ENCODE data around the gene RASA2.

Gene RASA2

DNA sequence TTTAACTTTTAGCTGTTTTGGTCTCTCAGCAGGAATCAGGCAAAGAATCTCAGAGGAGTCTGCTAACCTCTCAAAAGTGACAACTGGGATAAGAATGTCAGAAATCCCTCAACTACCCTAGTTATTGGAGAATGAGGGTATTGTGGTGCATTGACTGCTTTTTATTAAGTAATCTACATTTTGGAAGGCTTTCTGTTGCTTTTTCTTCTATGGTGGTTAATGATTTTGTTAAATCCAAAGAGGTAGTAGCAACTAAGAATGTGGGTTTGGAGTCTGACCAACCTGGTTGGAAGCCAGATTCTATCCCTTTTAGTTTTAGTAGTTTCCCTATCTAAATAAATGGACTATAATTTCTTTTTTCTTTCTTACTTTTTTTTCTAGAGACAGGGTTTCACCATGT lies 156.6 kb downstream of the RASA2 start:
- no peak for DNase-seq (ENCODE audit: low read depth, low spot score)

DNA sequence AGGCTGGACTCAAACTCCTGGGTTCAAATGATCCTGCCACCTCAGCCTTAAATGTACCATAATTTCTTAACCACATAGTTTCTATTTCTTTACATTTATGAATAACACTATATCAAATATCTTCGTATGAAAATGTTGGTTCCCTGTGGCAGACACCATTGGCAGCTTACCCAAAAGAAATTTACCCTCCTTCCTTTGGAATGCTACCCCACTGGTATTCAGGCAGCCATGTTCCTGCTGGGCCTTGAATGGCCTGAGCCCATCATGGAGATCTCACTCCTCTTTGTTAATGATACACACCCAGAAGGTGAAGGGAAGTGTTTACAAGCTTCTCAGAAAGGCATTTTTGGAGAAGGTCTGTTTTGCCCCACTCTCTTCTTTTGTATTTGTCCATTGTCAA lies 157.0 kb downstream of the RASA2 start:
- DNase-seq (ENCODE audit: low read depth, low spot score): no peak

DNA sequence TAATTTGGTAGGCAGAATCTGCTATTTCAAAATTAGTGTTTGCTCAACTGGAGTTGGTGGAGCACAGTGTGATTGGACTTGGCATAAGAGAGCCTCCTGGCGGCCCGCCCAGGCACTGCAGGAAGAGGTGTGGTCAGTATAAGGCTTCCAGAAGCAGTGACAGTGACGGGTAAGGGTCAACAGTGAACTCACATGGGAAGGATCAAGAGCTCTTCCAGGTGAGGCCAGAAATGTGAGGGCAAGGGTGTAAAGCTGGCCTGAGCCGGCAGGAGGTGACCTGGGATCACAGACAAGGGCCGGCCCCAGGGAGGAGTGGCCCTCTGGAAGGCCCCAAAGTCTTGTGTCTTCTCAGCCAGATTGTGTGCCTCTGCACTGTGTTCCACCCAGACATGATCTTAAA lies 158.1 kb downstream of the RASA2 start:
- DNase-seq (ENCODE audit: low read depth, low spot score): no peak

DNA sequence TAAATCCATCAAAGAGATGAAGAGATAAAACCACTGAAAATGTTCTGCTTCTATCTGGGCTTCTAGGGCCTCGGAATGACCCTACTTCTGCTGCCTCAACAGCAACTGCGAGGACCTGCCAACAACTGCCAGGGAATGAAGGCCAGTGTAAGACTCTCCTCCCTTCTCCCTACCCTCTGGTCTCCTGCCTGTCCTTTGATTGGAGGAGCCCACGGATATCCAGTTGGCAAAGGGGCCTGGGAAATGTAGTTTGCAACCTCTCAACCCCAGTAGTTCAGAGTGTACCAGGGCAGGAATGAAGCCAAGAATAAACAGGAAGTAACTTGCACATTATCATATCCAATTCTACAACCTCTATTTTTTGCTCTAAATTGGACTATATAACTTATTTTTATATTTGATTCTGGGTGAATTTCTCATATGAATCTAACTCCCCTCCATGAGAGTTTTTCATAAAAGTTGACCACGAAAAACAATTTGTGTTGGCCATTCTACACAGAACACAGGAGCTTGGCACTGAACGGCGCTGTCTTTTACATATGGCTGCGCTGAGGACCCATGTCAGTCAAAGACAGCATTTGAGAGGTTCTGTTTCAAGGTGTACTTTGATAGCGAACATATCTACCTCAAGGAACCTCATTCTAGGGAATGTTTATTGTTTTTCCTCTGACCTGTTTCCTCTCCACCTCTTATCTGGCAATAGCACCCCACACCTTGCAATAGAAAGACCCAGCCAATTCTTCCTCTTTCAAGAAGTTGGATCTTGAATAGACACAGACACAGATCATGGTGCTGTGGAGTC lies 160.1 kb downstream of the RASA2 start:
- DNase-seq (ENCODE audit: low read depth, low spot score): no peak

DNA sequence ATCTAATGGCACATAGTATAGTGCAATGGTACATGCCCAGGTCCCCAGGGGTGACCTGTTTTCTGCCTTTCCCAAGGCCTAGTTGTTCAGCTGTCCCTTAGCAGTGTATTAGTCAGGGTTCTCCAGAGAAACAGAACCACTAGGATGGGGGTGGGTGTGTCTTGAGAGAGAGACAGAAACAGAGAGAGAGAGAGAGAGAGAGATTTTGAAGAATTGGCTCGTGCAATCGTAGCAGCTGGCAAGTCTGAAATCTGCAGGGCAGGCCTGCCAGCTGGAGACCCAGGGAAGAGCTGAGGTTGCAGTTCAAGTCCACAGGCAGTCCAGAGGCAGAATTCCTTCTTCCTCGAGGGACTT lies 160.7 kb downstream of the RASA2 start:
- DNase-seq (ENCODE audit: low read depth, low spot score): no peak

DNA sequence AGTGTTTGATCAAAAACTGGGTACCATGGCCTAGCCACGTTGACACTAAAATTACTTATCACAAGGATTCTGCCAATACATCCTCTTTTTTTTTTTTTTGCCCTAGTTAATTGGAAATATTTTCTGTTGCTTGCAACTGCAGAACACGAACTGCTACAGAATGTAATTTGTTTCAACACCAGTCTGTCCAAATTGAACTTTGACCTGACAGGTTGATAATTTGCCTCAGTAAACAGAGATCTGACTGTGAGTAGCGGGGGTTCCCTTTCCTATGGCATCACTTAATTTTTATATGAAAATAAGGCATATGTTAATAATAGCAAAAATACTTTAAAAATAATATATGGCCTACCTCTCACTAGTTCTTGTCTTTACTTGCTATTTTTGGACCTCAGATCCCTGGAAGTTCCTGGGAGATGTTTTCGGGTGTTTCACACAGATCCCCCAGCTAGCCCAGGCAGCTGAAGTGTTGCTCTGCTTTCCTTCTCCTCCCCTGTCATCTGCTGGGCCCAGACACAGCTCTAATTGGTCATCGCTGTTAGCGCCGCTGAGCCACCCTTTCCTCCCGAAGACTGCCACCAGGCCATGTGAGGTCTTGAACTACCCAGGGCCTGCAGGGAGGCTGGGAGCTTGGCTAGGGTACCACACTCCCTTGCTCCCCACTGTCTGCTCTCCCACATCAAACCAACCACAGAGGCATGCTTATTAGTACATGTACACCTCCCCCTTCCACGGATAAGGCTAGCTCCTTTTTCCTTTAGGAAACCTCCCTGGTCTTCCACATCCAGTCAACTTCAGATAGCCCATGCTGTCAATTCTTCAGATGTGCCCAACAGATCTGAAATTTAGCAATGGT lies 161.5 kb downstream of the RASA2 start:
- no peak for DNase-seq (ENCODE audit: low read depth, low spot score)

DNA sequence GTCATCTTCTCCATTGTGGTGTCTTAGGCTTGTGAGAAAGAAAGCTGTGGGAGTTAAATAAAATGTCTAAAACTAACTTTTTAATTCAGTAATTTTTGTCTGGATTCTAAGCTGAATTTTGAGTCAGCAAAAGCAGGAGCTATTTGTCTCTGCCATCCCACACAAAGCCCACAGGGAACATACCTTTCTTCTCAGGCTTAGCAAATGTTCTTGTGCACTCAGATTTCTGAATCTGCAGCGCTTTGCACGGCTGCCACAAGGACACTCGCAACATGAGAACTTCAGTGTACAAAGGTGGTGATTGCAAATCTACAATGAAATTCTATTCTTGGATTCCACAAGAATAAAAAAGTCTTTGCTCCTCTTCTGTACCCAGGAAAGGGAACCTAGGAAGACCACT lies 163.0 kb downstream of the RASA2 start:
- DNase-seq (ENCODE audit: low read depth, low spot score): no peak

DNA sequence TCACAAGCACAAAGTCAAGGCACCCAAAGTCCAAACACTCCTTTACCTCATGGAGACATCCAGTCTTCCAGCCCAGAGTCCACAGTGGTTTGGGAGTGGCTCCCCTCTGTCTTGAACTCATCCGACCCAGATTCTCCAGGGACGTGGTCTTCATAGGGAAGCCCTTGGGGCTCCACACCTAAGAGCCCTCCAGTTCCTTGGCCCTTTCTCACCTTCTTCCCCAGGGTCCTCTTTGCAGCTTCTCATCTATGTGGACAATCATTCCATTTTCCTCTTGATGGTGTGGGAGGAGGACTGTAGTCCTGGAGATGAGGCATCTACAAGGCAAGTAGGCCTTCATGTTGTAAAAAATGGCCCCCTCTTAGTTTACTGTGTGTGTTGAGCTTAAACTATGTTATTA lies 164.0 kb downstream of the RASA2 start:
- no peak for DNase-seq (ENCODE audit: low read depth, low spot score)

DNA sequence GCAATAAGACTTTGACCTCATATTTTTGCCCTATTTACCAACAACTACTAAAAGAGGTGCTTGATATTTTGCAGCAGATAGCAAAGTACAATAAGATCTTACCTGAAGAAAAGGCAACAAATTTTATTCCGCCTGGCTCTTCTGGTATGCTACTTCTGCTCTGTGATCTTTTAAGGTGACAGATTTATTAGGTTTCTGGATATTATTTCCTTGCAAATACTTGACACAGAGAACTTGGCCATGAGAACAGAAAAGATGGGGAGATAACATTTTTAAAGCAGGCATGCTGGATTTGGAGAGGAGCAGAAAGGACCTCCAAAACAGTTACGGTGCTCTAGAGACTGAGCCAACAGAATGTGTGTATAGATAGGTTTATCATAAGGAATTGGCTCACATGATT lies 164.6 kb downstream of the RASA2 start:
- no peak for DNase-seq (ENCODE audit: low read depth, low spot score)

DNA sequence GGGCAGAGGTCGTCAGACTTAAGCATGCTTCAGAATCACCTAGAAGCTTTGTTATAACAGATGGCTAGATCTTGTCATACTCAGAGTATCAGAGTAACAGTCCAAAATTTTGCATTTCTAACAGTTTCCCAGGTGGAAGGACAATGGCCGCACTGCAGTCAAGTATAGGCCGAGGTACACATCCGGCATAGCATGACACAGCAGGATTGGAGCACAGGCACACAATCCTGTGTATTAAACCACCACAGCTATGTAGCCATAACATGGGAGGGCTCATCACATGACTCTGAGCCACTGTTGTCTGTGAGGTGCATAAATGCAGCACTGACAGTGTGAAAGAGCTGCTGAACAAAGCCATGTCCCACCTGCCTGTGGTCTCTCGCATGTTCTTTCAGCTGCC lies 165.5 kb downstream of the RASA2 start:
- no peak for DNase-seq (ENCODE audit: low read depth, low spot score)

DNA sequence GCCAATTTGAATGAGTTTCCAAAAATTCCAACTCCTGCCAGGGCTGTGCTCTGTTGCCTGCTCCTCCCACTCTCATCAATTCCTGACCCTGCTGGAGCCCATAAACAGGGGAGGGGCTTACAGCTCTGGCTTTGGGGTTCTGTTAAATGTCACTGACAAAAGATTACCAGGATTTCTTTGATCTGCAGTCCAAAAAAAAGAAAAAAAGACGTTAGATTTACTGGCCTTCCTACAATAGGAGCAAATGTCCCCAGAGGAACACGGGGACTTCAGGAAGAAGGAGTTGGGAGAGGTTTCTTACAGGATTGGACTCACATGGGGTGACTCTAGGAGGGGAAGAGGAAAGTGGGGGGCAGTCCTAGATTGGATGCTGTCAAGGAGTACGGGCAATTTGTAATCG lies 167.0 kb downstream of the RASA2 start:
- DNase-seq (ENCODE audit: low read depth, low spot score): no peak

DNA sequence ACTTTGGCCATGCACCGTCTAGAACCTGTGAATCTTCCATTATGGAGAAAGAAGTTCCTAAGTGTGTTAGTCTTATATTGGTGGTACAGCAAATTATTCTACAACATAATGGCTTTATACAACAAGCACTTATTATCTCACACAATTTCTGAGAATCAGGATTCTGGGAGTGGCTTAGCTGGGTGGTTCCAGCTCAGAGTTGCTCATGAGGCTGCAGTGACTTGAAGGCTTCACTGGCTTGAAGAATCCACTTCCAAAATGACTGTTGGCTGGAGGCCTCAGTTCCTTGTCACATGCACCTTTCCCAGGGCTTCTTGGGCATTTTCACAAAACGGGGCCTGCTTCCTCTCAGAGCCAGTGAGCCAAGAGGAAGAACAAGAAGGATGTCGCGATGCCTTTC lies 169.0 kb downstream of the RASA2 start:
- DNase-seq (ENCODE audit: low read depth, low spot score): no peak

DNA sequence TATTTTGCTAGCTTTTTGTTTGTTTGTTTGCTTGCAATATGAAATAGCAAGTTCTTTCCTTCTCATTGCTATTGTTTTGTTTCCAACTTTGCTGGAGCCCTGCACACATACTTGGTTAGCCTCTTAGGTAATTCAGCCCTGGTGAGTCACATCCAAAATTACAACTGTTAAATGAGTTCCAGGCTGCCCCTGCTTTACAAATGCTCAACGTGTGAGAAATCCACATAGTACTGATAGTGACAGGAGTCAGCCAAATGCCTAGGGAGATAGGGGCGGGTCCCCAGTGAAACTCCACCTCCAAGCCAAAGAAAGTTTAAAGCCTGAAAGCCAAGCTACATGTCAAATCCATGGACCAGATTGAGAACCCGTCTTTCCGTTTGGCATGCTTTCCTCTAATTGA lies 169.9 kb downstream of the RASA2 start:
- no peak for DNase-seq (ENCODE audit: low read depth, low spot score)

DNA sequence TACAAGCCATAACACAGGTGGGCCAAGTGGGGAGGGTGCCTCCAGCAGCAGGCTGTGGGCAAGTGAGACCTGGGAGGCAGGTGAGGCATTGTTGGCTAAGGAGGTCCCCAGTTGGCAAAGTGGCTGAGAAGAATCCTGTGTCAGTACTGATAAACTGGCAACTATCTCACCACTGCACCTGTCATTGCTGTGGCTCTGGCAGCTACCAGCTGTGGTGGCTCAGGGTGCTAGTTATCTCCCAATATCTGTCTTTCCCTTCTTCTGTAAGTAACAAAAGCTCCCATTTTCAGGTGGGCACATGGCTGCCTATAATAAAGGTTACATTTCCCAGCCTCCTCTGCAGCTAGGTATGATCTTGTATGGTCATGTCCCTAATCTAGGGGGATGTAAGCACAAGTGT lies 170.7 kb downstream of the RASA2 start:
- no peak for DNase-seq (ENCODE audit: low read depth, low spot score)

DNA sequence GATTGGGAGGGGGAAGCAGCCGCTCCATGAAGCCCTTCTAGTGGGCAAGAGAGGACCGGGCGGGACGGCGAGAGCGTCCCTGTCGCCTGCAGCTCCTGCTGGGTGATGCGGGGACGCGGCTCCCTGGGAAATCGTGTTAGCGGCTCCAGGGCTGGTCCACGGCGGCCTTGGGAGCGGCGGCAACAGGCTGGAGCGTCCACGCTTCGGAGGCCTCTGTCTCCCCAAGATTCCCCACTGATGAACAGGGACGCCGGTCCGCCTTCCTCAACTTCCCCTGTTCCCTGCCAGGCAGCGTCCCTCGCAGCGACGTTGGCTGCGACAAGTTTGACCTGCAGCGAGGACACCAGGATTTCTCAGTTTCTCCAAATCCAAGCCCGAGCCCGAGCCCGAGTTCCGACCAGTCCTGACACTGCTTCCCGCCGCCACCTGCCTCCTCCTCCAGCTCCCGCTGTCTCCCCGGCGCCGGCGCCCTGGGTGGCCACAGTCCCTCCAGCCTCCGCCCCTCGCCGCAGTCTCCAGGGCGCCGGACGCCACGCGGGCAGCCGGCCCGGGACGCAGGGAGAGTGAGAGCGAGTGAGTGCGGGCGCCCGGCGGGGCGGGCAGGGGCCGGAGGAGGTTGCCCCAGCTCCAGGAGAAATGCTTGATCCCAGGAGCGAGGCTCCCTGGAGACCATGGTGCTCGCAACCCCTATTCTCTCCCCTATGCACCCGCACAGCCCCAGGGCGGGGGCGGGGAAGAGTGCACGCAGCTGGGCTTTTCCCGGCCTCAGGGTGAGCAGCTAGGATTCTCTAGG lies 173.2 kb downstream of the RASA2 start:
- DNase-seq (ENCODE audit: low read depth, low spot score): no peak

DNA sequence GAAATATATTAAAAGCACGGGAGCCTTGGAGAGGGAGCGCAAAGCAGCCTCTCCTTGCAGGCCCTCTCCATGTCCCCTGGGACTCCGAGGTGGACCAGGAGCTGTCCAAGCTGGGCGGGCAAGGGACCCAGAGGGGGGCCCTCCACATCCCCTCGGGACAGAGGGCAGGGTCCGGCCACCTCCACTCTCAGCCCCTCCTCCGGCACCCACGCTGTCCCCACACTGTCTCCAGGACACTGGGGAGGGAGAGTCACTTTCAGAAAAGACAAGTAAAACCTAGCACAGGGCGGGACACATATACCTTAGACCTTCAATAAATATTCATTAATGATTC lies 173.8 kb downstream of the RASA2 start:
- no peak for DNase-seq (ENCODE audit: low read depth, low spot score)

DNA sequence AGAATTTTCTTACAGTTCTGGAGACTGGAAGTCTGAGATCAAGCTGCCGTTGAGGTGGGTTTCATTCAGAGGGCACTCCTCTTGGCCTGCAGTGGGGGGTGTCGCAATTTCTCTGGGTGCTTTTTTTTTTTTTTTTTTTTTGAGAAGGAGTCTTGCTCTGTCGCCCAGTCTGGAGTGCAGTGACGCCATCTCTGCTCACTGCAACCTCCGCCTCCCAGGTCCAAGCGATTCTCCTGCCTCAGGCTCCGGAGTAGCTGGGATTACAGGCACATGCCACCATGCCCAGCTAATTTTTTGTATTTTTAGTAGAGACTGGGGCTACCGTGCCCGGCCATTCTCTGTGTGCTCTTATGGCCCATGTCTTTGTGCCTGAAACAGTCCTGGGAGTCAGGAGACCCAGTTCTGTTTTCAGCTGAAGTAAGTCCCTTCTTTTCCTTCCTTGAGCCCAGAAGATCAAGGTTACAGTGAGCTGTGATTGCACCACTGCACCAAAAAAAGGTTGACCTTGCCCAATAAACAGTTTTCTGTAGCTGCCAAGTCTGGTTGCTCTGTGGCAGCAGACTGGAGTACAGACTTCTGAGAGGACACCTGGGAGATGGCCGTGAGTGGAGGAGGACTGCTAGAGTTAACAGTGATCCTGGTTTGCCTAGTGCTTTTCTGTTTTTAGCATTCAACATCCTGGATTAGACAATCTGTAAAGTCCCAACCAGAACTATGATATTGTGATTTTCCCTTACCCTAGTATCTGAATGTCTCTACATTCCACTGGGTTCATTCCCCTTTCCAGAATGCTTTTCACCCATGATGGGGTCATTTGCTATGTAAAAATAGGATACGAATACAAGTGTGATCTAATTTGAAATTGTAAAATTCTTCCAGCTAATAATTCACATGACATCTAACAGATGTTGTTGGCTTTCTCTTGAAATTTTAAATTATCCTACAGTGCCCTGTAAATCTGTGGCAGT lies 174.7 kb downstream of the RASA2 start:
- no peak for DNase-seq (ENCODE audit: low read depth, low spot score)

DNA sequence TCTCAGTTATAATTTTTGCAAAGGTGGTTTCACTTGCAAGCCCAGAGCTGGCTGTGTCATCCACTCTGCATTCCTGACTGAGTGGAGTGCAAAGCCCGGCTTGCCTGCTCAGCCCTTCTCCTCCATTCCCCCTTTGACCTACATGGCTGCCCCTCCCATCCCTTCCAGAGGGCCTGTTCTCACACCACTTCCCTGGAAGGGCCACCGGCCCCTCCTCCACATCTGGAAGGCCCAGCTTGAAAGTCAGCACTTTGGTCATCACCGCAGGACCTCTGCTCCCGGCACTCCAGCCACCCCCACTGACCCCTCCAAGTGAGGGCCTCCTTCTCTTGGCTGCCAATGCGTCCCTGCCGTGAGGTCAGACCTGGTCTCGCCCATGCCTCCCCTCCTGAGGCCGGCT lies 177.2 kb downstream of the RASA2 start:
- DNase-seq (ENCODE audit: low read depth, low spot score): peak; percentile 17

Data from smooth muscle cell of the brain vasculature (primary cell).